Measurements from ENCODE around the gene CCDC81.

GRCh38 chr11:86440843-86441242, 66.2 kb downstream of the CCDC81 start:
- TF ChIP-seq EZH2 (IDR thresholded peaks at IDR 0.05; ENCODE audit: borderline replicate concordance, low read length) (no peak), CTCF (conservative IDR thresholded peaks at IDR 0.05 in 1 of 2, IDR thresholded peaks at IDR 0.05 in 1 of 2; ENCODE audit: extremely low read depth in 1 of 2, insufficient read depth in 1 of 2, low read depth in 1 of 2, low read length in 2 of 2) (no peak)
